Upper lobe of left lung (tissue), 6 donors: ENCODE results near the gene YIPF1. TPM values are rescaled to one million over a fixed set of nuclear protein-coding genes. Genes with fewer than 3 reads are reported as not detected.

ENCODE experiments used
- ATAC-seq, 2 donors: fragments of 200-7000 bp; cut with Tn5 transposase; one replicate each; pipeline ENCODE4 v1.9.1; 2022; ENCODE audit warnings: mild to moderate bottlenecking in 2 of 2, moderate library complexity in 2 of 2; ENCODE audit not compliant: low FRiP score in 2 of 2
- DNase-seq, 2 donors: peaks; one replicate each; pipeline ENCODE4 v3.0.0-alpha.2; 2019 to 2020
- H3K27ac ChIP-seq, 4 donors: fragments of 200-600 bp; sonication (generic); one replicate each; pipeline ENCODE4 v1.5.1; 2016 to 2019
- H3K27me3 ChIP-seq, 4 donors: fragments of 200-600 bp; sonication (generic); one replicate each; pipeline ENCODE4 v1.5.1; 2017 to 2019
- H3K36me3 ChIP-seq, 4 donors: fragments of 200-600 bp; sonication (generic); one replicate each; pipeline ENCODE4 v1.5.1; 2016 to 2019
- H3K4me1 ChIP-seq, 4 donors: fragments of 200-600 bp; sonication (generic); one replicate each; pipeline ENCODE4 v1.5.1; 2018 to 2019
- H3K4me3 ChIP-seq, 4 donors: fragments of 200-600 bp; sonication (generic); one replicate each; pipeline ENCODE4 v1.5.1; 2017 to 2019; ENCODE audit warnings: mild to moderate bottlenecking in 2 of 4, moderate library complexity in 1 of 4
- H3K9me3 ChIP-seq, 4 donors: fragments of 200-600 bp; sonication (generic); one replicate each; pipeline ENCODE4 v1.5.1; 2018 to 2019
- EP300 ChIP-seq, 4 donors: sonication (generic); formaldehyde crosslinking; IDR thresholded peaks; one replicate each; pipeline ENCODE4 v1.5.1; 2017; ENCODE audit warnings: antibody characterized with exemption in 4 of 4, control low read depth in 2 of 4
- POLR2A ChIP-seq, 4 donors: fragments of 450-650 bp; IDR thresholded peaks; one replicate each; pipeline ENCODE4 v1.5.1; 2016 to 2017; ENCODE audit warnings: antibody characterized with exemption in 4 of 4, mild to moderate bottlenecking in 2 of 4
- POLR2AphosphoS5 ChIP-seq, 2 donors: sonication (generic); formaldehyde crosslinking; IDR thresholded peaks; one replicate each; pipeline ENCODE4 v1.5.1; 2017; ENCODE audit warnings: antibody characterized with exemption in 2 of 2
- WGBS, 2 donors: methylation state at CpG; one replicate each; pipeline ENCODE4 v1.1.5; 2017 to 2018; 5-methylcytosine and 5-hydroxymethylcytosine counted together
- total RNA-seq, 6 donors: library from RNA; depleted of rRNA in 4 of 6; stranded (reverse); fragments of >200 nt in 4 of 6; gene quantifications; one replicate each; pipeline versions ENCODE4 v1.1.0 to v1.2.1, GENCODE V29; 2016 to 2021
- TF ChIP-seq, protein P1 (sequence below), 6 experiments: fragments of 450-650 bp in 4 of 6; fragments of 200-600 bp in 2 of 6; sonication (generic) in 2 of 6; IDR thresholded peaks; one replicate each; pipeline ENCODE4 v1.5.1; 2016 to 2019; ENCODE audit warnings: antibody characterized with exemption in 6 of 6
- donor health status: DM: no; HTN: no; CAD: no; lungs with moderate emphysema.
- donor health status: DM: no; HTN: yes; CAD: no; lungs with severe emphysema.

YIPF1 gene
- total RNA-seq, 6 donors from 2014 or later = 14.8 to 52.4 (median 22.0) TPM

DNA sequence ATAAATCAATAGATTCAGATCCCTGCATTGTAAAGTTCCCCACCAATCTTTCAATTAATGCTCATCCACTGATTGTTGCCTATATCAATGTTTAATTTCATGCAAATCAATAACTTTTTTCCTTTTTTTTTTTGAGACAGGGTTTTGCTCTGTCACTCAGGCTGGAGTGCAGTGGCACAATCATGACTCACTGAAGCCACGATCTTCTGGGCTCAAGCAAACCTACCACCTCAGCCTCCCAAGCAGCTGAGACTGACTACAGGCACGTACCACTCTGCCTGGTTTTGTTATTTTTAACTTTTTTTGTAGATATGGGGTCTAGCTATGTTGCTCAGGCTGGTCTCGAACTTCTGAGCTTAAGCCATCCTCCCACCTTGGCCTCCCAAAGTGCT is 30.1 kb upstream of the YIPF1 start:
- no peak for ATAC-seq
- H3K27ac ChIP-seq = no peak overlapping the region
- H3K27me3 ChIP-seq = no peaks in the 10 kb centered on the region
- H3K9me3 ChIP-seq = no peaks in the 10 kb centered on the region
- no peak overlapping the region for H3K4me3 ChIP-seq
- 78 to 90% methylated on average over 3 of the region's 3 CpGs for WGBS, 2 donors
- no peak for DNase-seq
- H3K36me3 ChIP-seq = peaks cover 0 to 37% (median 18%) of the 10 kb centered on the region in 4 donors
- H3K4me1 ChIP-seq = no peaks in the 10 kb centered on the region
- no peak for TF ChIP-seq POLR2AphosphoS5 (IDR thresholded peaks at IDR 0.05)
- no peak for TF ChIP-seq EP300 (IDR thresholded peaks at IDR 0.05)
- TF ChIP-seq, protein P1, sequence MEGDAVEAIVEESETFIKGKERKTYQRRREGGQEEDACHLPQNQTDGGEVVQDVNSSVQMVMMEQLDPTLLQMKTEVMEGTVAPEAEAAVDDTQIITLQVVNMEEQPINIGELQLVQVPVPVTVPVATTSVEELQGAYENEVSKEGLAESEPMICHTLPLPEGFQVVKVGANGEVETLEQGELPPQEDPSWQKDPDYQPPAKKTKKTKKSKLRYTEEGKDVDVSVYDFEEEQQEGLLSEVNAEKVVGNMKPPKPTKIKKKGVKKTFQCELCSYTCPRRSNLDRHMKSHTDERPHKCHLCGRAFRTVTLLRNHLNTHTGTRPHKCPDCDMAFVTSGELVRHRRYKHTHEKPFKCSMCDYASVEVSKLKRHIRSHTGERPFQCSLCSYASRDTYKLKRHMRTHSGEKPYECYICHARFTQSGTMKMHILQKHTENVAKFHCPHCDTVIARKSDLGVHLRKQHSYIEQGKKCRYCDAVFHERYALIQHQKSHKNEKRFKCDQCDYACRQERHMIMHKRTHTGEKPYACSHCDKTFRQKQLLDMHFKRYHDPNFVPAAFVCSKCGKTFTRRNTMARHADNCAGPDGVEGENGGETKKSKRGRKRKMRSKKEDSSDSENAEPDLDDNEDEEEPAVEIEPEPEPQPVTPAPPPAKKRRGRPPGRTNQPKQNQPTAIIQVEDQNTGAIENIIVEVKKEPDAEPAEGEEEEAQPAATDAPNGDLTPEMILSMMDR (IDR thresholded peaks at IDR 0.05) = no peak
- no peak for TF ChIP-seq POLR2A (IDR thresholded peaks at IDR 0.05)

GRCh38 chr1:53918343-53918742 is 28.7 kb upstream of the YIPF1 start:
- H3K4me1 ChIP-seq = no peaks in the 10 kb centered on the region
- ATAC-seq = no peak
- H3K27me3 ChIP-seq = no peaks in the 10 kb centered on the region
- TF ChIP-seq POLR2A (IDR thresholded peaks at IDR 0.05) (no peak), POLR2AphosphoS5 (IDR thresholded peaks at IDR 0.05) (no peak), EP300 (IDR thresholded peaks at IDR 0.05) (no peak)
- TF ChIP-seq, protein P1 (IDR thresholded peaks at IDR 0.05) = no peak
- 84 to 88% methylated on average over 5 of the region's 5 CpGs for WGBS, 2 donors
- H3K27ac ChIP-seq = no peak overlapping the region
- H3K4me3 ChIP-seq = no peak overlapping the region
- H3K36me3 ChIP-seq = peaks cover 0 to 28% (median 17%) of the 10 kb centered on the region in 4 donors
- no peaks in the 10 kb centered on the region for H3K9me3 ChIP-seq
- no peak for DNase-seq

DNA sequence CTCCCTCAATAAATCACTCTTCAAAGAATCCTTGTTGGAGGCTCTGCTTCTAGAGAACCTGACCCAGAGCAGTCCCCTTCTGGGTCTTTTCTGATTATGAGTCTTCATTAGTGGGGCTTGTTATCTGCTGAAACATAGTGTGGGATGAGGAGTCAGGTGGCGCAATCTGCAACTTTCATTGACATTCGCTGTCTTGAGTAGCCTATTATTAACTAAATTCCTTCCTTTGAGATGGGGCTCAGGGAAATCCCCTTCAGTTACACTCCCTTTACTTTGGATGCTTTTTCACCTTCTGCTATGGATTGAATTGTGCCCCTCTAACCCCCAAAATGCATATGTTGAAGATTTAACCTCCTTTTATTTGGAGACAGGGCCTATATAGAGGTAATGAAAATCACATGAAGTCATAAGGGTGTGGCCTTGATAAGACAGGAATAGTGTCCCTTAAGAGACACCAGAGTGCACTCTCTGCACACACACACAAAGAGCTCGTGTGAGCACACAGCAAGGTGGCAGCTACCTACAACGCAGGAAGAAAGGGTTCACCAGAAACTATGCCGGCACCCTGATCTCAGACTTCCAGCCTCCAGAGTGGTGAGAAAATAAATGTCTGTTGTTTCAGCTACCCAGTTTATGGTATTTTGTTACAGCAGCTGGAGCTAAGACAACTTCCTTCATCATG is 23.9 kb upstream of the YIPF1 start:
- TF ChIP-seq, protein P1 (IDR thresholded peaks at IDR 0.05) = no peak
- TF ChIP-seq EP300 (IDR thresholded peaks at IDR 0.05) = no peak
- no peak for TF ChIP-seq POLR2AphosphoS5 (IDR thresholded peaks at IDR 0.05)
- no peak for TF ChIP-seq POLR2A (IDR thresholded peaks at IDR 0.05)
- no peak for ATAC-seq

DNA sequence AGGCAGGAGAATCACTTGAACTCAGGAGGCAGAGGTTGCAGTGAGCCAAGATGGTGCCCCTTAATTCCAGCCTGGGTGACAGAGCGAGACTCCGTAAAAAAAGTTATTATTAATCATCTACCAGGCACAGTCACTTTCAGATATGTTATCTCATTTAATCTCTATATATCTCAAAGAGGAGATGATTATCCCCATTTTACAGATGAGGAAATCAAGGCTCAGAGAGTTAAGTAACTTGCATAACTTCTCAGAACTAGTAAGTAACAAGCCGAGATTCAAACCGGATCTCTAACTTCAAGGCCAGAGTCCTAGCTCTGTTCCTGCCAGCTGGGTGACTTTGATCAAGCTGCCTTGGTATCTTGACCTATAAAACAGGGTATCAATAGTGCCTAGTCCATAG is 21.8 kb upstream of the YIPF1 start:
- Histone ChIP-seq H3K4me3 (no peak overlapping the region), H3K4me1 (peaks cover 0 to 3% (median 0%) of the 10 kb centered on the region in 4 donors), H3K27ac (no peak overlapping the region), H3K36me3 (peaks cover 0 to 11% (median 4%) of the 10 kb centered on the region in 4 donors), H3K9me3 (no peaks in the 10 kb centered on the region), H3K27me3 (no peaks in the 10 kb centered on the region)
- no peak for DNase-seq
- 94 to 97% methylated on average over 4 of the region's 4 CpGs for WGBS, 2 donors
- ATAC-seq = no peak
- TF ChIP-seq, protein P1 (IDR thresholded peaks at IDR 0.05) = no peak
- TF ChIP-seq EP300 (IDR thresholded peaks at IDR 0.05) = no peak
- no peak for TF ChIP-seq POLR2AphosphoS5 (IDR thresholded peaks at IDR 0.05)
- TF ChIP-seq POLR2A (IDR thresholded peaks at IDR 0.05) = no peak

More for the DNA sequence above, 23.9 kb upstream of the YIPF1 start:
- Histone ChIP-seq H3K4me3 (no peak overlapping the region), H3K36me3 (peaks cover 0 to 12% (median 4%) of the 10 kb centered on the region in 4 donors), H3K4me1 (peaks cover 0 to 3% (median 0%) of the 10 kb centered on the region in 4 donors), H3K27ac (no peak overlapping the region), H3K27me3 (no peaks in the 10 kb centered on the region), H3K9me3 (no peaks in the 10 kb centered on the region)
- no peak for DNase-seq
- 78 to 79% methylated on average over 5 of the region's 5 CpGs for WGBS, 2 donors

DNA sequence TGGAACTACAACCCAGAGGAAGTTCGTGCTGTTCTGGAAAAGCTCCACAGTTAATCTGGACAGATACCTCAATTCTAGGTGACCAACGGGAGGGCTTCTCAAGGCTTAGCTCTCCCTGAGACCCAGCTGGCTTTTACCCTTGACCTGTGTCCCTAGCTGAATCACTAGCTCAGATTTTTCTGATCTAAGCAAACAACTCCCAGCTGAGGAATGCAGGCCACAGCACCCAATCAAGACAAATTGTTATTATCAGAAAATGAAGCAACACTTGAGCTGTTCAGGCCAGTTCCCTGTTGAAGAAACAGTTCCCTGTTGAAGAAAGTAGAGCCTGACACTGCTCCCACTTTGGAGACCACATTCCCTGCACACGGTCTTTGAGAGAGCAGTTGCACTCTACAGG is 20.3 kb upstream of the YIPF1 start:
- ATAC-seq = no peak
- H3K27me3 ChIP-seq = no peaks in the 10 kb centered on the region
- H3K9me3 ChIP-seq = no peaks in the 10 kb centered on the region
- H3K4me3 ChIP-seq = no peak overlapping the region
- H3K27ac ChIP-seq = peak overlapping the region in 1 of 4 donors; percentile 20
- H3K4me1 ChIP-seq = peaks cover 0 to 3% (median 0%) of the 10 kb centered on the region in 4 donors
- no peak for TF ChIP-seq POLR2A (IDR thresholded peaks at IDR 0.05)
- TF ChIP-seq POLR2AphosphoS5 (IDR thresholded peaks at IDR 0.05) = no peak
- TF ChIP-seq, protein P1 (IDR thresholded peaks at IDR 0.05) = no peak
- no peak for TF ChIP-seq EP300 (IDR thresholded peaks at IDR 0.05)
- H3K36me3 ChIP-seq = peaks cover 0 to 8% (median 1%) of the 10 kb centered on the region in 4 donors
- 58 to 61% methylated on average over 3 of the region's 3 CpGs for WGBS, 2 donors
- no peak for DNase-seq
